Ovary (tissue), 10 donors: ENCODE results near the gene XPO5. TPM values are rescaled to one million over a fixed set of nuclear protein-coding genes. Genes with fewer than 3 reads are reported as not detected.

ENCODE experiments used
- DNase-seq, 5 donors: peaks; one replicate each; pipeline ENCODE4 v3.0.0-alpha.2; 2019 to 2020
- H3K27ac ChIP-seq, 2 donors: fragments of 200-600 bp; one replicate each; pipeline versions ENCODE4 v1.5.1 to v1.8.0; 2019 to 2022
- H3K27me3 ChIP-seq: fragments of 200-600 bp; one replicate; pipeline ENCODE4 v1.8.0; 2022
- H3K36me3 ChIP-seq: fragments of 200-600 bp; sonication (generic); one replicate; pipeline ENCODE4 v1.5.1; 2019
- H3K4me1 ChIP-seq: one replicate; pipeline ENCODE4 v1.8.1; 2013; ENCODE audit warnings: mild to moderate bottlenecking, moderate library complexity; ENCODE audit not compliant: insufficient read depth
- H3K4me3 ChIP-seq: fragments of 200-600 bp; sonication (generic); one replicate; pipeline ENCODE4 v1.5.1; 2017
- H3K9me3 ChIP-seq, 2 donors: fragments of 200-600 bp in 1 of 2; sonication (generic) in 1 of 2; one replicate each; pipeline versions ENCODE4 v1.5.1 to v1.8.1; 2013 to 2019; ENCODE audit warnings: mild to moderate bottlenecking in 1 of 2, moderate library complexity in 1 of 2
- CTCF ChIP-seq, 3 donors: fragments of 450-650 bp in 2 of 3; fragments of 200-600 bp in 1 of 3; IDR thresholded peaks; one replicate each; pipeline versions ENCODE4 v1.5.1 to v1.8.0; 2016 to 2022; ENCODE audit warnings: antibody characterized with exemption in 3 of 3, mild to moderate bottlenecking in 1 of 3
- EP300 ChIP-seq: sonication (generic); formaldehyde crosslinking; IDR thresholded peaks from one replicate; pipeline ENCODE4 v1.6.1; 2017; ENCODE audit warnings: antibody characterized with exemption
- POLR2A ChIP-seq: fragments of 450-650 bp; IDR thresholded peaks from one replicate; pipeline ENCODE4 v1.6.1; 2017; ENCODE audit warnings: antibody characterized with exemption, mild to moderate bottlenecking, moderate library complexity
- WGBS, 3 donors: extraction: QIAGEN DNeasy Blood & Tissue Kit in 1 of 3; methylation state at CpG; one replicate each; pipeline versions ENCODE4 v1.1.5 to v1.1.7; 2013 to 2017; 5-methylcytosine and 5-hydroxymethylcytosine counted together
- intact Hi-C, 4 donors: fragments of 100-400 bp; cut with DNase I; formaldehyde crosslinking; loops; one replicate each; pipeline versions ENCODE4 v1.11.0 to v1.15.1; 2022 to 2023
- long read RNA-seq, 3 donors: library from polyadenylated mRNA in 2 of 3; unstranded in 2 of 3; transcript quantifications; one replicate each; pipeline ENCODE4 v2.0.0 and lab custom pipeline, GENCODE V29; 2021 to 2026
- polyA plus RNA-seq, 2 donors: library from polyadenylated mRNA; stranded (reverse); fragments of 200-250 nt in 1 of 2; fragments of 350-450 nt in 1 of 2; fragmentation: Illumina TruSeq in 1 of 2; extraction: RNeasy Lipid Tissue Mini Kit (QIAGEN cat#74804) in 1 of 2; gene quantifications; one replicate each; pipeline ENCODE4 v1.2.3, GENCODE V29; 2013 to 2014
- total RNA-seq, 7 donors: library from RNA; depleted of rRNA in 2 of 7; stranded (reverse); fragments of >200 nt in 2 of 7; fragmentation: NEBNext Ultra II Directional in 3 of 7; extraction: Animal tissue kit (Norgen Biotek cat#: 25700) in 3 of 7; gene quantifications; one replicate each; pipeline versions ENCODE4 v1.1.0 to v1.2.4, GENCODE V29; 2016 to 2023
- donor health status: DM: no; HTN: no; CAD: no; lungs with moderate emphysema.
- donor health status: DM: no; HTN: no; CAD: no.
- donor health status: Bipolar disorder and iron deficiency.
- donor health status: DM: yes; HTN: yes; CAD: no.
- donor health status: DM: no; HTN: no; CAD: no.
- donor health status: DM: yes; HTN: yes; CAD: no.

Gene XPO5
- total RNA-seq (10 to 100 TPM in 6 of 7 donors, 1 to 10 TPM in 1; 9.8 to 41.8 (median 27.6) TPM), polyA plus RNA-seq (10 to 100 TPM in 1 of 2 donors, 1 to 10 TPM in 1; 6.8 to 24.5 TPM)
- long read RNA-seq, donor 1, full-length matches to known transcripts: 10 of 29 reads
- long read RNA-seq, donor 1, partial matches to known transcripts: 15 of 29 reads
- long read RNA-seq, donor 1, other reads (novel, unspliced or antisense): 4 of 29 reads
- long read RNA-seq, donor 2, full-length matches to known transcripts: 9 of 51 reads
- long read RNA-seq, donor 2, partial matches to known transcripts: 42 of 51 reads
- long read RNA-seq, donor 2, other reads (novel, unspliced or antisense): 0 of 51 reads
- long read RNA-seq, donor 3, full-length matches to known transcripts: 22 of 31 reads
- long read RNA-seq, donor 3, partial matches to known transcripts: 4 of 31 reads
- long read RNA-seq, donor 3, other reads (novel, unspliced or antisense): 5 of 31 reads

DNA sequence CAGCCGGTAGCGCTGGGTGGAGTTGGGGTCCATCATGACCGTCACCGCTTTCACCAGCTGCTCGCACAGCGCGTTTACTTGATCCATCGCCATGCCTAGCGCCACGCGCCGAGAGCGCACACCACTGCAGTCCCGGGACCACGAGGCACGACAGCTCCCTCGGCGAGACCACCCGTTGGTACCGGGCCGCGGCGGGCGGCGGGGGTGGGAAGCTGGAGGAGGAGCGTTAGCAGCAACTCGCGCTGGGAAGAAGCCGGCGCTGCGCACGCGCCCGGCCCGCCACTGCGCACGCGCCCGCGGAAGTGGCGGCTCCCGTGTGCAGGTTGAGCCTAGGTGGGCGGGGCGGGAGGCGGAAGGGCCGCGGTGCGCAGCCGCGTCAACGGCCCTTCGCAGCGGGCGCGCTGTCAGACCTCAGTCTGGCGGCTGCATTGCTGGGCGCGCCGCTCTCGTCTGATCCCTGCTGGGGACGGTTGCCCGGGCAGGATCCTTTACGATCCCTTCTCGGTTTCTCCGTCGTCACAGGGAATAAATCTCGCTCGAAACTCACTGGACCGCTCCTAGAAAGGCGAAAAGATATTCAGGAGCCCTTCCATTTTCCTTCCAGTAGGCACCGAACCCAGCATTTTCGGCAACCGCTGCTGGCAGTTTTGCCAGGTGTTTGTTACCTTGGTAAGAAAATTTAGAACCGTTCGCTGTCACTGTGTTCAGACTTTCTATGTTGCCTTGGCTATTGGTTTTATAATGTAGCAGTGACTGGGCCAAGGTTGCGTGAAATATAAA lies at the start of gene XPO5, which contains the start of gene POLH:
Gene XPO5, minus strand, starts transcription at position 267 of the 780 bp plus-strand sequence. Its CDS starts 174 bp downstream, at position 93.
Gene POLH, plus strand, starts transcription at position 414 of the 780 bp plus-strand sequence. CDS start 6,135 bp downstream, outside the sequence.
- peaks cover 6% of the 10 kb centered on the region for H3K4me1 ChIP-seq
- H3K36me3 ChIP-seq: no peaks in the 10 kb centered on the region
- TF ChIP-seq EP300 (no peak), CTCF (IDR thresholded peaks at IDR 0.05) (no peak), POLR2A (no peak)
- H3K27ac ChIP-seq: no peak within 1 kb of the TSS
- WGBS, 3 donors: 0% methylated on average over 53 to 76 of the region's 76 CpGs
- no peaks in the 10 kb centered on the region for H3K27me3 ChIP-seq
- DNase-seq: peak; percentile 86 to 94 (median 89)
- no peaks in the 10 kb centered on the region for H3K9me3 ChIP-seq
- peak within 1 kb of the TSS; percentile 95 for H3K4me3 ChIP-seq
- intact Hi-C loops: no loop called here

- TF ChIP-seq EP300: no peak
- TF ChIP-seq POLR2A: no peak
- no peak for TF ChIP-seq CTCF (IDR thresholded peaks at IDR 0.05)
- Histone ChIP-seq H3K27ac (no peak overlapping the region), H3K27me3 (no peaks in the 10 kb centered on the region), H3K4me1 (peaks cover 6% of the 10 kb centered on the region), H3K36me3 (no peaks in the 10 kb centered on the region), H3K9me3 (no peaks in the 10 kb centered on the region), H3K4me3 (no peak overlapping the region)
- WGBS, 3 donors: 89 to 91% (median 90%) methylated on average over 16 of the region's 16 CpGs
- intact Hi-C loops: no loop called here
- DNase-seq: peak in 1 of 5 donors; percentile 33
These were observed 49.7 kb upstream of the XPO5 start for GRCh38 chr6:43625393-43625992.

DNA sequence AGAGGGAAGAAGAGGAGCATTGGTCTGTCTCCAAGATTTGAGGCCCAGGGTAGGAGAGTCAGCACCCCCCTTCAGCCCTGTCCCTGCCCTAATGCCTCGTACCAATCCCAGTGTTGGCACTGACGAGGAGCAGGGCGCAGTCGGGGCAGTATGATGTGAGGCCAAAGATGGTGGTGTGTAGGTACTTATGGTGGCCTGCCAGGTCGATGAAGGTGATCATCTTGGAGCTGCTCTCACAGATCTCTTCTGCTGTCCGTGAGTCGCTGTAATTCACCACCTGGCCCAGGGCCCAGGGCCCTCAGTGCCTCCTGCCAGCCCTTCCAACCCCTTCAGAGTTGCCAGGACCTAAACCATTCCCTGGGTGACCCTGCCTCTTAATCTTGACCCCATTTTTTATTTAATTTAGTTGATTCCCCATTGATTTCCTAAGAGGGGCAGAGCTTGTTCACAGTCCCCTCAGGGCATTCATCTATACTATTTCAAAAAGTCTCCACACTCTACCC lies 49.0 kb upstream of the XPO5 start:
- Histone ChIP-seq H3K27ac (no peak overlapping the region), H3K9me3 (no peaks in the 10 kb centered on the region), H3K4me1 (peaks cover 6% of the 10 kb centered on the region), H3K4me3 (no peak overlapping the region), H3K27me3 (no peaks in the 10 kb centered on the region), H3K36me3 (no peaks in the 10 kb centered on the region)
- 83 to 89% (median 88%) methylated on average over 7 of the region's 7 CpGs for WGBS, 3 donors
- peak in 1 of 5 donors; percentile 35 for DNase-seq
- intact Hi-C loops: no loop called here
- TF ChIP-seq EP300 (no peak), CTCF (IDR thresholded peaks at IDR 0.05) (no peak), POLR2A (no peak)
